Activated CD8-positive, alpha-beta memory T cell treated with anti-CD3 and anti-CD28 coated beads for 36 hours (primary cell): ENCODE measurements around the gene PROX1. TPM values are rescaled to one million over a fixed set of nuclear protein-coding genes. Genes with fewer than 3 reads are reported as not detected.

Experiments used
- CTCF ChIA-PET: fragments of 350-600 bp; sonication (Branson Sonifier 250); formaldehyde crosslinking; loops from one replicate; lab custom pipeline; 2021; ENCODE audit warnings: antibody characterized with exemption; lab: Charles Lee
- POLR2A ChIA-PET: fragments of 350-600 bp; sonication (Branson Sonifier 250); formaldehyde crosslinking; loops from one replicate; lab custom pipeline; 2021; ENCODE audit warnings: antibody characterized with exemption; lab: Charles Lee
- total RNA-seq, 2 experiments: library from RNA; stranded (reverse); gene quantifications; one replicate each; pipeline ENCODE4 v1.2.3, GENCODE V29; 2021

The PROX1 gene
- total RNA-seq, 2 experiments from 2014 or later: not detected

GRCh38 chr1:214013614-214014377 is 26.0 kb downstream of the PROX1 start:
- CTCF ChIA-PET: no interaction called here
- POLR2A ChIA-PET: no interaction called here

GRCh38 chr1:214014730-214015129 is 27.0 kb downstream of the PROX1 start:
- POLR2A ChIA-PET: no interaction called here
- CTCF ChIA-PET: no interaction called here

GRCh38 chr1:214017191-214017982 is 29.6 kb downstream of the PROX1 start:
- ChIA-PET CTCF (no interaction called here), POLR2A (no interaction called here)

GRCh38 chr1:214018386-214019268 is 30.9 kb downstream of the PROX1 start:
- ChIA-PET CTCF (no interaction called here), POLR2A (no interaction called here)

- POLR2A ChIA-PET: no interaction called here
- CTCF ChIA-PET: no interaction called here
Observed at GRCh38 chr1:214019499-214019898, 31.7 kb downstream of the PROX1 start.

- ChIA-PET CTCF (no interaction called here), POLR2A (no interaction called here)
Observed at GRCh38 chr1:214021321-214021720, 33.5 kb downstream of the PROX1 start.

- ChIA-PET POLR2A (no interaction called here), CTCF (no interaction called here)
Observed at GRCh38 chr1:214022229-214022791, 34.5 kb downstream of the PROX1 start.

GRCh38 chr1:214022810-214023425 is 35.1 kb downstream of the PROX1 start:
- POLR2A ChIA-PET: no interaction called here
- CTCF ChIA-PET: no interaction called here

- POLR2A ChIA-PET: no interaction called here
- CTCF ChIA-PET: no interaction called here
Observed at GRCh38 chr1:214026985-214027384, 39.2 kb downstream of the PROX1 start.

GRCh38 chr1:214027498-214027897 is 39.7 kb downstream of the PROX1 start:
- ChIA-PET POLR2A (no interaction called here), CTCF (no interaction called here)

- CTCF ChIA-PET: no interaction called here
- POLR2A ChIA-PET: no interaction called here
Observed at GRCh38 chr1:214028095-214028494, 40.3 kb downstream of the PROX1 start.

GRCh38 chr1:214028649-214029406 is 41.1 kb downstream of the PROX1 start:
- CTCF ChIA-PET: no interaction called here
- POLR2A ChIA-PET: no interaction called here

- ChIA-PET CTCF (no interaction called here), POLR2A (no interaction called here)
Observed at GRCh38 chr1:214029796-214030195, 42.0 kb downstream of the PROX1 start.

GRCh38 chr1:214031267-214031650 is 43.5 kb downstream of the PROX1 start:
- POLR2A ChIA-PET: no interaction called here
- CTCF ChIA-PET: no interaction called here

- ChIA-PET CTCF (no interaction called here), POLR2A (no interaction called here)
Observed at GRCh38 chr1:214037468-214037867, 49.7 kb downstream of the PROX1 start.

- CTCF ChIA-PET: no interaction called here
- POLR2A ChIA-PET: no interaction called here
Observed at GRCh38 chr1:214039394-214040018, 51.7 kb downstream of the PROX1 start.

- CTCF ChIA-PET: no interaction called here
Observed at GRCh38 chr1:214043167-214043566, 55.4 kb downstream of the PROX1 start.

More at GRCh38 chr1:214043167-214043566, 55.4 kb downstream of the PROX1 start:
- POLR2A ChIA-PET: no interaction called here
